ENCODE results near the gene MSRB1.

DNA sequence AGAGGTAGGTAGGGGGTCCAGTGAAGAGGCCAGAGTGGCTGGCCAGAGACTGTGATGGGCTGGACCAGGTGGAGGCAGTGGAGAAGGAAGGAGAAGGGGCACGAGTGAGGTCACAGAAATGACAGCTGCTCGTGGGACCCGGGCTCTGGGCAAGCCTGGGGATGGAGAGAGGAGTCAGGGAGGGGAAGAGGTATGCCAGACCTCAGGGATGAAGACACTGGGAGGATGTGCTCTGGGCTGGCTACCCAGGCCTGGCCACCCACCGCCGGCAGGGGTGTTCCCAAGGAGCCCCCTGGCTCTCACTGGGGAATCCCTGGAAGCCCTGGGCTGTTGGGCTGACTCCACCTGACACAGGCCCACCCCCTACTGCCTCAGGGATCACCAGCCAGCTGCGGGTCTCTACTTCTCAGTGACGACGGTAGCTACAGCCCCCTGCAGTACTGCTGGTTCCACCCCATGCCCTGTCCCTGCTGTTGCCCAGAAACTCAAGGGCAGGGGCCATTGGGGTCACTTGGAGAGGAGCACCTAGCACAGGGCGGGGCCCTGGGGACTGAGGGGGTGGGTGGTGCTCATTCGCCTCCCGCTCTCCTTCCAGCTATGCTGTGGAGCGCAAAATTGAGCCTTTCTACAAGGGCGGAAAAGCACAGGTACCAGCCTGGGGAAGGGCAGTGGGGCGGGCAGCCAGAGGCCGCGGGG lies 30.6 kb upstream of the MSRB1 start:
- TF ChIP-seq, protein P1, sequence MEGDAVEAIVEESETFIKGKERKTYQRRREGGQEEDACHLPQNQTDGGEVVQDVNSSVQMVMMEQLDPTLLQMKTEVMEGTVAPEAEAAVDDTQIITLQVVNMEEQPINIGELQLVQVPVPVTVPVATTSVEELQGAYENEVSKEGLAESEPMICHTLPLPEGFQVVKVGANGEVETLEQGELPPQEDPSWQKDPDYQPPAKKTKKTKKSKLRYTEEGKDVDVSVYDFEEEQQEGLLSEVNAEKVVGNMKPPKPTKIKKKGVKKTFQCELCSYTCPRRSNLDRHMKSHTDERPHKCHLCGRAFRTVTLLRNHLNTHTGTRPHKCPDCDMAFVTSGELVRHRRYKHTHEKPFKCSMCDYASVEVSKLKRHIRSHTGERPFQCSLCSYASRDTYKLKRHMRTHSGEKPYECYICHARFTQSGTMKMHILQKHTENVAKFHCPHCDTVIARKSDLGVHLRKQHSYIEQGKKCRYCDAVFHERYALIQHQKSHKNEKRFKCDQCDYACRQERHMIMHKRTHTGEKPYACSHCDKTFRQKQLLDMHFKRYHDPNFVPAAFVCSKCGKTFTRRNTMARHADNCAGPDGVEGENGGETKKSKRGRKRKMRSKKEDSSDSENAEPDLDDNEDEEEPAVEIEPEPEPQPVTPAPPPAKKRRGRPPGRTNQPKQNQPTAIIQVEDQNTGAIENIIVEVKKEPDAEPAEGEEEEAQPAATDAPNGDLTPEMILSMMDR (IDR thresholded peaks at IDR 0.05; ENCODE audit: low read depth, low read length): no peak
- TF ChIP-seq EZH2phosphoT487 (IDR thresholded peaks at IDR 0.05; ENCODE audit: low read depth): no peak
